NCI-H345 (cell line): ENCODE results near the gene HDAC7.
A peak's percentile ranks its signal among the peaks of the same experiment; 100 is the strongest.

ENCODE experiments used
- DNase-seq: peaks from one replicate; lab custom pipeline; 2025; lab: John Stamatoyannopoulos, UW

HDAC7 gene

DNA sequence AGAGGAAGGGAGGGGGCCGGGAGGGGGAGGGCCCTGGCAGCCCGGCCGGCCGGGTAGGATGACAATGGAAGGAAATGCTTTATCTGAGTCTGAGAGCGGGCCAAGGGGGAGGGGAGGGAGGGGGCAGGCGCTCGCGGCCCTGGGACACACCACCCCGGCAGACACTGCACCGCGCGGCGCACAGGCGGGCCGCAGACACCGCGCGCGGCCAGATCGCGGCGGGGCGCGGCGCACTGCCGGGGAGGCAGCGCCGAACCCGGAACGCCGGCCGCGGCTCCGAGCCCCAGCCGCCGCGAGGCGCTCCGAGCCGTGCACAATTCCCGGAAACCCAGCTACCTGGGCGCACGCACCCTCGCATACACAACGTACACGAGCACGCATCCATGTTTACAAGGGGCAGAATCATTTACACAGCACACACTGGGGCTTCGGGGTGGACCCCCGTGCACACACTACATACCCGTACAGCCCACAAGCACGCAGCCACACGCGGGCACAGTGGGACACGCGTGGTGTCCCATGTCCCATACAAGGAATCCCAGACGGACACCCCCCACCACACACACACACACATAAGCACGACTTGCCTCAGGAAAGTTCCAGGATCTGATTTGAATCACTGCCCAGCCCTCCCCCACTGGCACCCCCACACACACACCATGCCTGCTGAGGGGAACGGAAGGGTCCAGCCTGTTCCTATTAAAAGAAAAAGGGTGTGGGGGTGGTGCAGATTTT, at the start of gene HDAC7:
Gene HDAC7, minus strand, starts transcription at position 8 of the 735 bp plus-strand sequence. CDS start 118 bp downstream, outside the sequence.
- peak; percentile 4 for DNase-seq

DNA sequence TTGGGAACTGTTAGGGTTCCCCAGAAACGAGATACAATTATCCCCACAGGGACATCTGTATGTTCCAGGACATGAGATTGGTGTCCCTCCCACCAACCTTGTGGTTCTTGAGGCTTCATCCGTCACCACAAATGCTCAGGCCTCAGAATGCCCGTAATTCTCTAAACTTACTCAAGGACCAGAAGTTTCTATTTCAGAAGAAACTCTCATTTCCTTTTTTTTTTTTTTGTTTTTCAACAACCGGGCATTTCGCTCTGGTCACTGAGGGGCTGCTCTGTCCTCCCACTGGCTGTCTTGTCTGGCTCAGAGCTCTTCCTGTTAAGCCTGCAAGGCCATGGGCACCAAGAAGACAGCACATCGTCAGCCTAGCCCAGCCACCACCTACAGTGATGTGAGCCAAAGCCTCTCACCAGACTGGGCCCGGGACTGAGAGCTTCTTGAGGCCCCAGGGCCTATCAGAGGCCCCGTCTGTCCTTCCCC, 48.9 kb upstream of the HDAC7 start:
- no peak for DNase-seq

DNA sequence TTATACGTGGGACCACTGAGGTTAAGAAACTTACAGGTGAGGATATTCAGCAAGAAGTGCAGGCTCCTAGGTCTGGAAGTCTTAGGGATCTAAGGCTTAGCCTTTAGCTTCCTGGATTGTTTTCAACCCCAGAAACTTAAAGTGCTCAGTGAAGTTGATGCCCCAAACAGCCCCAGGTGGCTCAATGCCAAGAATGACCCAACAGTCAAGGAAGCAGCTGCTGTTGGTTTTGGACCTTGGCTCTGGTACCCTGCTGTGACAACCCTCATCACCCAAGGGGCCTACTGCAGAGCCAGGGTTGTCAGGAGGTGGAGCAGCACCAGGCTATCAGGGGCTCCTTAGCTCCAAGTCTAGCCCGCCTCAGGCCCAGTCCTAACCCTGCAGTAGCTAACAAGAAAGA, 48.3 kb upstream of the HDAC7 start:
- DNase-seq: no peak

DNA sequence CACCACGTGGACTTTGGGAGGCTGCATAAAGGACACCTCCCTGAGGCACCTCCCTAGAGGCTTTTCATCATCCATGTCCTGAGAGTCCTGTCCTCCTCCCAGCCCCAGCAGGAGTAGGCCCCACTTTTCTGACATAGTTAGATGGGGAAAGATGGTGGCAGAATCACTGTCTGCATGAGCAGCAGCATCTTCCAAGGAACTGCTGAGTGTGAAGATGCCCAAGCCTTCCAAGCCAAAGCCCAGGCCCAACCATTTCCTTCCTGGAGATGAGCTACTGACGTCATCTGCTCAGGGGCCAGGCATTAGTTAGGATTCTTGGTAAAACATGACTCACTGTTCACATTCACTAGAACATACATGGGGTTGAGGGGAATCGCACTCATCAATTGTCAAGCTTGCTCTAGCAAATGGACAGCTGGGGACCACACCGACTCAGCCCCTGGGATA, 47.8 kb upstream of the HDAC7 start:
- no peak for DNase-seq

DNA sequence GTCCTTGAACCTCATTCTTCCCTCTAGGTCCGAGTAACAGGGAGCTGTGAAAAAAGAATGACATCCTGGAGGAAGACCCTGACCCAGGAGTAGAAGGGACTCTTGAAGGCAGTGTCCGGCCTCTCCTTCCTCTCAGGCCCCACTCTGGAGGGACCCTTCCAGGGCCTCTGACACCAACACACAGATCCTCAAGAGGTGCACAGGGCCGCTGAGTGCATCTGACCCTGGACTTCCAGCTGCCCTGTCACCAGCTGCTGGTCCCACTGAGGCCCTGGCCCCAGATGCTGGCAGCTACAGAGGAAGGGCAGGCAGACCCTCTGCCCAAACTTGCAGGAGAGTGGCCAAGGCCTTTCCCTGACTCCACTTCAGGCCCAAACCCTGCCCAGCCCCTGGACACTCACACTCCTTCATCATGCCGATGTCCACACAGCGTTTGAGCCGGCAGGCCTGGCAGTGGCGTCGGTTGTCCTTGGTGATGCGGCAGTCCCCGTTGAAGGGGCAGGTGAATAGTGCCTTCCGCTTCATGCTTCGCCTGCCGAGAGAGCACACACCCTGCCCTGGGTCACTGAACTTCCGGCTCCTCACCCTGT, 45.0 kb upstream of the HDAC7 start:
- DNase-seq: no peak

DNA sequence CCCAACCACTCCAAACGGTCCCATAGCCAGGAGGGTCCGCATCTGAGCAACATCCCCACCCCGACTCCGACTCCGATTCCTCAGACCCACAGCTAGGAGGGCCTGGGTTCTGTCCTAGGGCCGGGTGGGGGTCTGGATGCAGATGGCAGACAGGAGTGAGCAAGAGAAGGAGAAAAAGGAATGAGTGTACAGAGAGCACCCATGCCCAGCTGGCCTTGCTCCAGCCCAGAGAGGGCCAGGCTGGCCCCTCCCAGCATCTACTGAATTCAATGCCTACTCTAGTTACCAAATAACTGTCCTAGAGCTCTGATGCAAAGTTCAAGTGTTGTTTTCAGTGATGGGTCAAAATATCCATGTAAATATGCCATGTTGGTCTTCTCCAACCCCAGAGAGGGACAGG, 44.3 kb upstream of the HDAC7 start:
- DNase-seq: no peak

DNA sequence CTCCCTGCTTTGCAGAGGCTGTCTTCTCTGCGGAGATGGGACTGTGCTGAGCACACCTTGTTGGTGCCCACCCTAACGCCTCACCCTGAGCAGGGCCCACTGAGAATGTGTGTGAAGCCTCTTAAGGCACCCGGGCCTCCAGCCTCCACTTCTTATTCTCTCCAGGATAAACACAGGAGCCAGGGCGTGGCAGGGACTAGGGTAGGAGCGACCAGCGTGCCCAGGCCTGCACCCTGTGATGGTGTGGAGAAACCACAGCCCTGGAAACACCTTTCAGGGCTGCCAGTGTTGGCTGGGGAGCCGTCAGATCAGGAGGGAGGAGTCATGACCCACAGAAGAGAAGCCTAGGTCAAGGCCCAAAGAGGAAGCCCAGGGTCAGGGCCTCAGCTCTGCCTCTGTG, 43.8 kb upstream of the HDAC7 start:
- DNase-seq: no peak

DNA sequence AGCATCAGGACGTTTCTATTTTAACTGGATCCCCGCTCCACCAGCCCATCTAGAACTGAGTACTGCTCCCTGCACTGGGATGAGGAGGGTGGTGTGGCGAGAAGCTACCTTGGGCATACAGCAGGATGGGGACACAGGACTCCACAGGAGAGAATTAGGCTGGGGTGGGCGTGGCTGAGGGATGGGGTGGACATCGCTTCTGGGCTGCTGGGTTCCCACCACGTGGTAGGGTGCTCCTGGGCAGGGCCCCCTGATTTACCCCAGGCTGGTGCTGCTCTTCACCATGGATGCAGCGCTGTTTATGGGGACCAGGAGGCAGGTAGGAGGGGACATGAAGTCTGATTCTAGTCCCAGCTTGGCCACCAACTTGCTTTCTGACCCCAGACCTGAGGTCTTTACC, 43.2 kb upstream of the HDAC7 start:
- no peak for DNase-seq

DNA sequence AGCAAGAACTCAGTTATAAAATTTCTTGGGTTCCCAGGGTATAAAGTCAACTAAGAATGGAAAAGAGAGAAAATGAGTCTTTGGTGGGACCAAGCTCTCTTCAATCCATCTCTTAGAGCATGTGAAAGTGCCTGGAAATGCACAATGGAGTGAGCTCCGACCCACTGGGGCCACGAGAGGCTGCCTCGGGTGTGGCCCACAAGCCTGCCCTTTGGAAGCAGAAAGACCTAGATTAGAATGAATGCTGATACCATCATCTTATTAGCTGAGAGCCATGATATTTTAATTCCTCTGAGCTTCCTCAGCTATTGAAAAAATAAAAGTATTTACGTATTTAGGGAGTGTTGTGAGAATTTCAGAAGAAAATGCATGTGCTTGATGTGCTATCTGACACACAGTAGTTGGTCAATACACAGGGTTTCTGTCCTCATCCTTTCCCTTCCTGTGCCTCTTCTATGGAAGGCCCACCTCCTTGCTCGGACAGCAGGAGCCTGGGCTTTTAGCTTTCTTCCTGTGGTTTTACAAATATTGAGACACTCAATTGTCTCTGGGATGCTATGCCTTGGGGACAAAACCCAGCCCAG, 42.6 kb upstream of the HDAC7 start:
- no peak for DNase-seq

DNA sequence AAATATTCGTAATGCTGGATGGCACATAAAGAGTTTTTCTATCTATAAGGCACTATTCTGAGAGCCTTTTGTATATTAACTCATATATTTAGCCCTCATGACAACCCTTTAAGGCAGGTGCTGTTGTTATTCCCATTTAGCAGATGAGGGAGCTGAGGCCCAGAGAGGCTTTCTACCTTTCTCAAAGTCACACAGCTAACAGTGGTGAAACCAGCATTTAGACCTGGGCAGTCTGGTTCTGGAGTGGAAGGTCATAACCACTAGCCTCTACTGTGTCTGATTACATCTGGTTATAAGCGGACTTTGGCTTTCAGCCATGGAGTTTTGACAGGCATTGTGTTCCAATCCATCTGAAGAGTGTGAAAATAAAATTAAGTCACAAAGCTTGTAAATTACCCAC, 41.2 kb upstream of the HDAC7 start:
- no peak for DNase-seq

DNA sequence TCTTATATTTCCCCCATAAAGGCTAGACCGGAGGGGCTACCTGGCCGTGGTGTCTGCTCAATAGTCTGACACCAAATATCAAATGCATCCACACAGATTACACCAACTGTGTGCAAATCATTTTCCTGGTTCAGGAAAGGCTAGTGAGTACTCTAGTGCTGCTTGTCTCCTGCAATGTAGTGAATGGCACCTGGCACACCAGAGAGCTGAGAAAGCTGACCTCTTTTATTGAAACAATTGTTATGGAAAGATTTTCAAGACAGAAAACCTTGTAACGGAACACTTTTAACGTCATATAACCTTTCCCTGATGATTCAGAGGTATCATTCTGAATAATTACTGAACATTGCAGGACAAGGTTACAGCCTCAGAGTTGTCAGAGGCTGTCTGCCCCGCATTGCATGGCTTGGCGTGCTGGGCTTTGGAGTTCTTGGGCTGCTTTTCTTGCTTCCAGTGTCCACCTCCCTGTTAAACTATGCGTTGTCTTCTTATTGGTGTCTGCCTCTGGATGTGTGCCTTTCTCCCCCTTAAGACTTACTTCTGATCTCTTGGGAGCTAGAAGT, 40.7 kb upstream of the HDAC7 start:
- DNase-seq: no peak

DNA sequence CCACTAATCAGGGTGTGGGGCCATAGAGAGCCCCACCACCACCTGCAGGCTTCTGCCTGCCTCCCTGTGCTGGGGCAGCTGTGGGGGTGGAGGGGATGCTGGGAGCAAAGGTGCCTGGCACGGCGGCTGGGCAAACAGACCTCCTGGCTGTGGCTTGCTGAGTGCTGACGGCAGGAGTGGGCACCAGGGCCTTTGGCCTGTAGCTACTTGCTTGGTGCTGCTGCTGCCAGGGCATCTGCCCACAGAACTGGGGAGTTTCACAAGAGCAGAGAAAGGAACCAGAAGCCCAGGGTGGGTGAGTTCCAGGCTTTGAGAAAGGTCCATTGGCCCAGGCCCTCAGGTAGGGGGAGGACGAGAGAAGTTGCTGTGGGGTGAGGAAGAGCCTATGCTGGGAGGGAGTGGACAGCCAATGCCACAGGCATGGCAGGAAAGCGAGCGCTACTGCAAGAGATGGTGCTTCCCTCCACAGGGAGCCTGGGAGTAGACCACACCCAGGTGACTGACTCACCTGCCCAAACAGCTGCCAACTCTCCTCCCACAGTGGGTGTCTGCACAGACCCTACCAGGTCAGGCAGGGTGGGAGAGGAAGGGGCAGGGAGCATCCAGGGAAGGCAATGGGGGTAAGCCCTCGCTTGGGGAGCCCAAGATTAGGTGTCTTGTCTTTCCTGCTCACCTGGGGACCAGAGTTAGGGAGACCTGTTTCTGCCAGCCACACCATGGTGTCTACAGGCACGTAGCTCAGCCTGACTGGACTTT, 39.0 kb upstream of the HDAC7 start:
- no peak for DNase-seq

DNA sequence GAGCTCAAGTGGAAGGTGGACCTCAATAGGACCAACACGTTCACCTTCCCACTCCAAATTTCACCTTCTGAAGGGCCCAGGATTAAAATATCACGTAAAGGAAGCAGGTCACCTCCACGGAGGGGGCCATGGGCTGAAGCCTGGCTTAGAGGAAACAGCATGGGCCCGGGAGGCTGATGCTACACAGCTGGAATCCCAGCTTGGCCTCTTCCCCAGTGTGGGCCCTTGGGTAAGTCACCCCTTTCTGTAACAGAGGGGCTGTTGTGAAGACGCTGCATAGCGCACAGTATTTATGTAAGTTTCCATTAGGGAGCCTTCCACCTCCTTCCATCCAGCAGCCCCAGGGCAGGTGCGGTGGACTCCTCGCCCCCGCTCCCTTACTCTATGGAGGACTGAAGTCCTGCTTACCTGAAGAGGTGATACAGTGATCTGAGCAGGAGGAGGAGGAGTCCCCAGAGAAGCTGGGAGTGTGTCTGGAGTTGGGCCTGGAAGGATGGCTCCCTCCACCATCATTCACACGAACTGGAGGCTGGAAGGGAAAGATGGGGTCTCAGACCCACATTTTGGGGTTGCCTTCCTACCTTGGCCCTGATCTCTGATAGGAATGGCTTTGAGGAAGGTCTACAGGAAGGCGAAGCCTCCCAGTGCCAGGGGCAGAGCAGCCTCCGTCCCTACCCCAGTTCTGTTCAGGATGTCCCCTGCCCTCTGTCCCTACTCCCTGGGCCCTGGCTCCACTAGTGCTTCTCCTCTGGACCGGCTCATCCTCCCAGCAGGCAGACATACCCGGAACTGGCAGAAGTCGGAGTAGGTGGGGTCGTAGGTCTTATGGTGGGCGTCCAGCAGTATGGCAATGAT, 37.2 kb upstream of the HDAC7 start:
- no peak for DNase-seq

DNA sequence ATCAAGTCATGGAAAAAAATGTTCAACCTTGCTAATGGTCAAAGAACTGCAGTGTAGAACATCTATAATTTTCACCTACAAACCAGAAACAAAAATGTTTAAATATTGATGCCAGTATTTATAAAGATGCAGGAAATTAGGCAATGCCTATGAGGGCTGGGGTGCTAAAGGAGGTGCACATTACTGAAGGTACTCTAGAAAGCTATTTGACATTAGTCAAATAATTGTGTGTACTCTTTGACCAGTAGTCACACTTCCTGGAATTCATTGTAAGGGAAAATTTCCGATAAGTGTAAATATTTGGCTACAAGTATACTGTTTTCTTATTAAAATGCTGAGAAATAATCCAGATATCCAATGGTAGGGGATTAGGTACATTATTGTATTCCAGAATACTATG, 36.4 kb upstream of the HDAC7 start:
- no peak for DNase-seq

DNA sequence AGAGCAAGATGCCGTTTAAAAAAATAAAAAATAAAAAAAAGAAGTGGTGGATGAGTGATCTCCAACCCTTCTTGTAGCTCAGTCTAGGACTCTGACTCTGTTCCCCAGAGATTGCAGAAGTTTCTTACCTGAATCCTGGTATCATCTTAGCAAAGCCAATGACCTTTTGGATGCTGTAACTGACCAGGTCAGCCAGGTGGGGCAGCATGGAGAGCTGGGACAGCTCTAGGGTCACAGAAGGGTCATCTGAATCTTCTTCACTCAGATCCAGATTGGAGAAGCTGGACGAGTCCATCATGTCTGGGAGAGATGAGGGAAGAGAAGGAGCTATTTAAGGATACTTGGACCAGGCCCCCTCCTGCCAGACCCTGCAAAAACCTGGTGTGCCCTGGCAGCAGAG, 35.8 kb upstream of the HDAC7 start:
- DNase-seq: no peak

DNA sequence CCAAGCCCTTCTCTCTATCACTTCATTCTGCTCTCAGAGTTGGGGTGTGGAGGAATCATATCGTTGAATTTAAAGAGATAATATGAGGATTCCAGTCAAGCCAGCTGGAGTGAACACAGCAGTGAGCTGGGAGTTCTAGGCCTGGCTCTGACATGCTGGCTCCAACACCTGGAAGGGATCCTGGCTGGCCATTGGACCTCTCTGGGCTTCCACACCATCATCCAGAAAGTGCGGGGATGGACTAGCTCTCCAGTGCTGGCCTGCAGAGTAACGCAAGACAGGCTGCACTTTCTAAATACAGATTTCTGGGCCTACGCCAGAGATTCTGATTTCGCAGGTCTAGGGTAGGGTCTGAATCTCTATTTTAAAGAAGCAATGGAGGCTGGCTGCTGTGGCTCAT, 34.8 kb upstream of the HDAC7 start:
- DNase-seq: no peak

DNA sequence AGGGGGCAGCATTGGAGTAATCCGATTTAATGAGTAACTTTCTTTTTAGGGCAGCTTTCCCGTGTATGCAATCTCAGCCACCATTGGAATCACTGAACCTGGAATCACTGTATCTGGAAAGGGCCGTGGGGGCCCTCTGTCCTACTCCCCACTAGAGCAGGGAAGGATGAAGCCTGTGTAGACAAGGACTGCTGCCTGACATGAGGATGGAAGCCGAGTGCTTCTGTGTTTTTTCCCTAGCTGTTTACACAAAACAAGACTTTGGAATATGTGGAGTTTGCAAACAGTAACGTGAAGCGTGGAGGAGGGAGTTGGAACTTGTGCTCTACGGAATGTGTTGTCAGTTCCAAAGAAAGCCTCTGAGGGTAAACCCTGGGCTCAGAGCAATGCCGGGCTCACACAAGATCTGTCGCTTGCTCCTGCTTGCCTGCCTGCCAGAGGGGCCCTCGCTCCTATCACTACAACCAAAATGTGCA, 32.4 kb upstream of the HDAC7 start:
- DNase-seq: no peak

DNA sequence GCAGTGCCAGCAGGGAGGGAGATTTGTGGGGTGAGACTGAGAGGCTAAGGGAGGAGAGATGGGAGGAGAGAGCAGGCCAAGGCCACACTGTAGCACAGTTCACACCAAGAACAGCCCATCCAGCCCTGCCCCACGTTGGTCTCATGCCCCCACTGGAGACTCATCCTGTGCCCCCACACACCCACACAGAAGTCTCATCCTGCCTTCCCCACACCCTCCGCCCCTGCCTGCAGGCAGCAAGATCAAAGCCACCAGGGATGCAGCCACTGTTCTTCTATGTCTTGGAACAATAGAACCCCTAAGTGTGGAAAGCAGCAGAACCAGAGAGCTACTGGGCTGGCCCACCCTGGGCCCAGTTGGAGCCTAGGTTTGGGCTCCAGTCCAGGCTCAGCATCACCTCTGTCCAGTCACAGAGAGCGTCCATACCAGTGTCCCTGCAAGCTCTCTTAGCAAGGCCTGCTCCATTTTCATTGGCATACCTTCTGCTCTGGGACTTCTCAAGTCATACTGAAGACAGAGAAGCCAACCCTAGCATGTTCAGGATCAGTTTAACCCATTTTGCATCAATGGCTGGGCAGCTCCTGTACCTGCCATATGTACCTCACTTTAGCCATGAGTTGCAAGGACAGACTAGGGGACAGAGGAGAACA, 31.7 kb upstream of the HDAC7 start:
- DNase-seq: no peak

DNA sequence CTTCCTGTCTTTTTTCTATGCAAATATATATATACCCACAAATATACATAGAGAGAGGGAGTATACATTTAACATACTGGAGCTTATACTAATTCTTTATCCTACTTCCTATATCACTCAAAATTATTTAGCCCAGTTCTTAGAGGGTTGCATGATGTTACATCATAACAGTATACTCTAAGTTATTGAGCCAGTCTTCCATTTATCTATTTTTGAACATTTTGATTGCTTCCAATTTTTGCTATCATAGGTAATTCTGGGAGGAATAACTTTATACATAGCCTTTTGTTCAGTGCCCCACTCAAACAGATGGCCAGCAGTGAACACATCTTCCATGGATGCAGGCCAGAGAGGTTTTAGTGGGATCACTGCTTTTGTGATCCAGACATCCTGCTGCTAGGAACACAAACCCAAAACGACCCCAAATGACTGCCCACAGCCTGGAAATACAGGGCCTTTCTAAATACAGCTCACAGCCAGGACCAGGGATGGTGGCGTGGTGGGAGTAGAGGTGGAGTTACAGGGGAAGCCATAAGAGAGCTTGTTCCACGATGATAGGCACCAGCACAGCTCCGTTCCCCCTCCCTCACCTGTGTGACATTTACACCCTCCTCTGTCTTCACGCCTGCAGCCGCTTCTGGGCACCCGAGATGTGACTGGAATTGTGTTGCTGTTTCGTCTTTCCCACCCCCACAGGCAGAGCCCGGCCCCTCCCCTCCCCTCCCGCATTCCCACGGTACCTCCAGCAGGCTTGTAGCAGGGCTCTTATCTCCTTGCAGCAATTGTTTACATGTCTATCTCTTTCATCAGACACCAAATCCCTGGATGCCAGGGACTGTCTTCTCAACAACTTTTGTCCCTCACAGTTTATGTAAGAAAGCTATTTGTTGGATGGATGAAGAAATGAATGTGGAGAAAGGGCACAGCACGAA, 30.7 kb upstream of the HDAC7 start:
- no peak for DNase-seq

DNA sequence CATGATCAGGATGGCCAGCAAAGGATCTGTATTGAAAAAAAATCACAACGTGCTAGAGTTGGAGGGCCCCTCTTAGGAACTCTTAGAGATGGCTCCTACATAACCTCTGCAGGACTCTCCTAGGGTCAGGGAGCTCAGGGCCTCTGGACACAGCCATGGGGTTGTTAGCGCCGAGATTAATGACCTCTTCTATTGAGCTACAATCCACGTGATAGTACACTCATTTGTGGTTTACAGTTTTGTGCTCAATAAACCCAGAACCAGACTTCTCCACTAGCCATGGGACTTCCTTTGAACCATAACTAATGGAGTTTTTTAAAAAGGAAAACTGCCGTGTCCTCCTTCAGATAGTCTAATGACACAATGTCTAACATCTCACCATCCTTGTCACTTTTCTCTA, 29.6 kb upstream of the HDAC7 start:
- no peak for DNase-seq
